Measurements from ENCODE around the gene CALML5. TPM values are rescaled to one million over a fixed set of nuclear protein-coding genes. Genes with fewer than 3 reads are reported as not detected.

Gene CALML5
- polyA plus RNA-seq, 1 of the 3 experiments (the other 2 are of a cell fraction): not detected

DNA sequence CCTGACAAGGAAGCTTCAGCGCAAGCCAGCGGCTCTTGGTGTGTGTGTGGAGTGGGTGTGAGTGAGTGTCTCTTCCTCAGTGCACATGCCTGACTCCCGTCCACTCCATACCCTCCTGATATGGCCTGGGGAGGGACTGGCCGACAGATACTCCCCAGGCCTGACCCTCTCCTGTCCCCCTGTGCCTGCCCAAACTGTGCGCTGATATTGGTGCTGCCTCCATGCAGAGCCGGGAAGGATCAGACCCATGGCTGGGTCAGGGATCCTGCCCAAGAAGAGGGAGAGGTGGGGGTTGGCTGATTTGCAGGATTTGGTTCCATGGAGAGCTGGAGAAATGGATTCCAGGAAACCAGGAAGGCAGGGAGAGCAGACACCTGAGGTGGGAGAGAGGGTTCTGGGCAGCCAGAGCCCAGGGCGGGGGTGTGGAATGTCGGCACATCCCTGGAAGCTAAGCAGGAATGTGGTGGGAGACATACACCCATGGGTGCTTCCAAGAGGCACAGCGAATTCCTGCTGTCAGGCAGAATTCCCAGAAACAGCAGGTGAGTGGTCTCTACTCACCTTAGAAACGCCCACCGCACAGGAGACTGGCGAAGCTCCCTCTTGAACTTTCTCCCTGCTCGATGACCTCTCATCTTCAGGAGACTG is 6.3 kb downstream of the CALML5 start:
- H3K9me3 ChIP-seq: no peaks in the 10 kb centered on the region
- no peaks in the 10 kb centered on the region for H4K20me1 ChIP-seq (ENCODE audit: insufficient read depth)
- H3K4me2 ChIP-seq: no peak overlapping the region
- no peak overlapping the region for H3K27ac ChIP-seq (ENCODE audit: low read depth in 2 of 2, low read length in 1 of 2)
- ChIA-PET CTCF (no interaction called here), POLR2A (no interaction called here)
- H3K36me3 ChIP-seq (replicated peaks in 1 of 2; ENCODE audit: control insufficient read depth in 1 of 2, insufficient read depth in 2 of 2, low read length in 1 of 2): no peaks in the 10 kb centered on the region
- H3K4me1 ChIP-seq (ENCODE audit: control insufficient read depth in 1 of 2, insufficient read depth in 2 of 2, low read depth in 1 of 2, low read length in 1 of 2): no peaks in the 10 kb centered on the region
- no peaks in the 10 kb centered on the region for H3K9me2 ChIP-seq
- 90% methylated on average over 7 of the region's 13 CpGs for WGBS (ENCODE audit: low lambda C conversion rate)
- TF ChIP-seq NFIC (IDR thresholded peaks at IDR 0.05; ENCODE audit: borderline replicate concordance) (no peak), SMC3 (IDR thresholded peaks at IDR 0.05; ENCODE audit: low read depth, low read length) (no peak), FOSL2 (IDR thresholded peaks at IDR 0.05; ENCODE audit: borderline replicate concordance, low read depth) (no peak), EZH2phosphoT487 (IDR thresholded peaks at IDR 0.05; ENCODE audit: borderline replicate concordance, low read depth) (no peak), REST (IDR thresholded peaks at IDR 0.05; ENCODE audit: low read depth, low read length) (no peak), YY1 (IDR thresholded peaks at IDR 0.05; ENCODE audit: low read depth) (no peak)
- H3K4me3 ChIP-seq (ENCODE audit: low read depth in 2 of 2, low read length in 1 of 2): no peak overlapping the region
- no peak for DNase-seq
- H3K79me2 ChIP-seq (ENCODE audit: insufficient read depth): no peaks in the 10 kb centered on the region
- no peaks in the 10 kb centered on the region for H3K27me3 ChIP-seq (ENCODE audit: insufficient read depth)
- H3K9ac ChIP-seq: no peak overlapping the region
- no peak overlapping the region for H2AFZ ChIP-seq (ENCODE audit: low read depth)
- H3F3A ChIP-seq (replicated peaks; ENCODE audit: insufficient read depth): no peaks in the 10 kb centered on the region

GRCh38 chr10:5492322-5492855 is 7.0 kb downstream of the CALML5 start:
- ChIA-PET POLR2A (no interaction called here), CTCF (no interaction called here)
- H4K20me1 ChIP-seq (ENCODE audit: insufficient read depth): no peaks in the 10 kb centered on the region
- 53% methylated on average over 3 of the region's 4 CpGs for WGBS (ENCODE audit: low lambda C conversion rate)
- H3K4me1 ChIP-seq (ENCODE audit: control insufficient read depth in 1 of 2, insufficient read depth in 2 of 2, low read depth in 1 of 2, low read length in 1 of 2): no peaks in the 10 kb centered on the region
- no peak overlapping the region for H2AFZ ChIP-seq (ENCODE audit: low read depth)
- H3K27me3 ChIP-seq (ENCODE audit: insufficient read depth): no peaks in the 10 kb centered on the region
- no peaks in the 10 kb centered on the region for H3K79me2 ChIP-seq (ENCODE audit: insufficient read depth)
- TF ChIP-seq, protein P1, sequence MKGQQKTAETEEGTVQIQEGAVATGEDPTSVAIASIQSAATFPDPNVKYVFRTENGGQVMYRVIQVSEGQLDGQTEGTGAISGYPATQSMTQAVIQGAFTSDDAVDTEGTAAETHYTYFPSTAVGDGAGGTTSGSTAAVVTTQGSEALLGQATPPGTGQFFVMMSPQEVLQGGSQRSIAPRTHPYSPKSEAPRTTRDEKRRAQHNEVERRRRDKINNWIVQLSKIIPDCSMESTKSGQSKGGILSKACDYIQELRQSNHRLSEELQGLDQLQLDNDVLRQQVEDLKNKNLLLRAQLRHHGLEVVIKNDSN (IDR thresholded peaks at IDR 0.05; ENCODE audit: borderline replicate concordance, low read depth): no peak
- TF ChIP-seq GATA2 (CRISPR knock-in tag; IDR thresholded peaks at IDR 0.05): no peak
- no peak for TF ChIP-seq MEF2A (IDR thresholded peaks at IDR 0.05; ENCODE audit: borderline replicate concordance, low read depth)
- TF ChIP-seq TEAD4 (IDR thresholded peaks at IDR 0.05; ENCODE audit: borderline replicate concordance, insufficient read depth): no peak
- TF ChIP-seq TCF12 (IDR thresholded peaks at IDR 0.05): no peak
- no peak for TF ChIP-seq TAF1 (IDR thresholded peaks at IDR 0.05; ENCODE audit: borderline replicate concordance, low read depth, low read length)
- TF ChIP-seq, protein P2, sequence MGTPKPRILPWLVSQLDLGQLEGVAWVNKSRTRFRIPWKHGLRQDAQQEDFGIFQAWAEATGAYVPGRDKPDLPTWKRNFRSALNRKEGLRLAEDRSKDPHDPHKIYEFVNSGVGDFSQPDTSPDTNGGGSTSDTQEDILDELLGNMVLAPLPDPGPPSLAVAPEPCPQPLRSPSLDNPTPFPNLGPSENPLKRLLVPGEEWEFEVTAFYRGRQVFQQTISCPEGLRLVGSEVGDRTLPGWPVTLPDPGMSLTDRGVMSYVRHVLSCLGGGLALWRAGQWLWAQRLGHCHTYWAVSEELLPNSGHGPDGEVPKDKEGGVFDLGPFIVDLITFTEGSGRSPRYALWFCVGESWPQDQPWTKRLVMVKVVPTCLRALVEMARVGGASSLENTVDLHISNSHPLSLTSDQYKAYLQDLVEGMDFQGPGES (IDR thresholded peaks at IDR 0.05; ENCODE audit: low read depth, low read length): no peak
- no peak for TF ChIP-seq POLR2AphosphoS5 (IDR thresholded peaks at IDR 0.05; ENCODE audit: low read depth, low read length)
- TF ChIP-seq JUND (IDR thresholded peaks at IDR 0.05): no peak
- no peak for TF ChIP-seq ELF1 (IDR thresholded peaks at IDR 0.05)
- TF ChIP-seq SIN3A (IDR thresholded peaks at IDR 0.05; ENCODE audit: borderline replicate concordance, low read depth, low read length): no peak
- TF ChIP-seq YY1 (IDR thresholded peaks at IDR 0.05; ENCODE audit: low read depth): no peak
- TF ChIP-seq CTCF (IDR thresholded peaks at IDR 0.05): no peak
- no peak for TF ChIP-seq EP300 (IDR thresholded peaks at IDR 0.05; ENCODE audit: borderline replicate concordance in 1 of 2, low read depth in 1 of 2, low read length in 1 of 2)
- no peak overlapping the region for H3K9ac ChIP-seq
- H3K4me2 ChIP-seq: no peak overlapping the region
- H3K36me3 ChIP-seq (replicated peaks in 1 of 2; ENCODE audit: control insufficient read depth in 1 of 2, insufficient read depth in 2 of 2, low read length in 1 of 2): no peaks in the 10 kb centered on the region
- no peaks in the 10 kb centered on the region for H3K9me3 ChIP-seq
- DNase-seq: no peak
- no peak overlapping the region for H3K27ac ChIP-seq (ENCODE audit: low read depth in 2 of 2, low read length in 1 of 2)
- H3K9me2 ChIP-seq: no peaks in the 10 kb centered on the region
- no peak overlapping the region for H3K4me3 ChIP-seq (ENCODE audit: low read depth in 2 of 2, low read length in 1 of 2)
- no peaks in the 10 kb centered on the region for H3F3A ChIP-seq (replicated peaks; ENCODE audit: insufficient read depth)

Data from SK-N-SH (cell line).